ENCODE measurements around the gene NPRL2. TPM values are rescaled to one million over a fixed set of nuclear protein-coding genes. Genes with fewer than 3 reads are reported as not detected.
A peak's percentile ranks its signal among the peaks of the same experiment; 100 is the strongest.

NPRL2 gene
- 19.3 and 27.2 TPM in 2 replicates for total RNA-seq
- polyA plus RNA-seq = 21.4 and 26.2 TPM in 2 replicates
- 16.4 and 19.9 TPM in 2 replicates for polyA plus RNA-seq (2012)
- 43.3 and 48.3 TPM in 2 replicates for polyA minus RNA-seq (ENCODE audit: low replicate concordance)

DNA sequence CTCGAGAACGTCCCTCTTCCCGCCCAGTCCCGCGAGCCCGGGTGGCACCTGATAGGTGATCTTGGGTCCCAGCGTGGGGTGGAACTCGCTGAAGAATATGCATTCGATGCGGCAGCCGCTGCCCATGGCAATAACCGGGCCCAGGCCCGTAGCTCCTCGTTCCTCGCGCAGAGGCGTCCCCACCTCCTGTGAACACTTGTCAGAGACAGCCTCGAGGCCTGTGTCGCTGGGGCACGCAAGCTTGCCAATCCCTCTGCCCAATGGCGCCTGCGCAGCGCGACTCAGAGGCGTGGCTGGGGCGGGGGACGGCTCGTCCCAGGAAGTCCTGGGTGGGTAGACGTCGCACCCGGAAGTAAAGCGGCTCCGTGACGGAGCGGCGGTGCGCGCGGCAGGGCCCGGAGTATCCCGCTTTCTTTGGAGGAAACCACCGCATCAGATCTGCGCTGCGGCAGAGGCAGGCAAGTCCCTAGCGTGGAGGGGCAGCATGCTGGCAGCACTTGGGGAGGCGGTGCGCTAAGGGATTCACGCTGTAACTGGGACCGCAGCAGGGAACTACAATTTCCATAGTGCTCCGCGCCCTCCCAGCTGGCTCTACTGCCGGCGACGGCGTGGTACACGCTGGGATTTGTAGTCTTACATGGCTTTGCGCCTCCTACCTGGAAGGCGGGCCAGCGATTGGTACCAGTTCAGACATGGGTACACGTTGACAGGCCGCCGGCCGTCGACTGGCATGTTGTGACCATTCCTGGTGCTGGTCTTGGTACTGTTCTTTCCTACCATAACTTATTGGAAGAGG lies at the start of gene NPRL2, which contains the start of gene CYB561D2:
TSS of gene NPRL2 (minus strand) at position 249 of the 796 bp plus-strand sequence. CDS start at position 126, 123 bp downstream.
TSS of gene CYB561D2 (plus strand) at position 336 of the 796 bp plus-strand sequence. CDS start 572 bp downstream, outside the sequence.
- Histone ChIP-seq H3K4me1 (ENCODE audit: control insufficient read depth, extremely low read depth, insufficient read depth, low read length) (peaks cover 10% of the 10 kb centered on the region), H4K20me1 (ENCODE audit: control insufficient read depth, extremely low read depth, insufficient read depth, low read length) (no peaks in the 10 kb centered on the region), H2AFZ (ENCODE audit: low read length) (peak within 1 kb of the TSS; percentile 80), H3K9me3 (ENCODE audit: control insufficient read depth, insufficient read depth, low read depth, low read length) (no peaks in the 10 kb centered on the region), H3K27ac (ENCODE audit: insufficient read depth, low read length) (peak within 1 kb of the TSS; percentile 75), H3K27me3 (ENCODE audit: control insufficient read depth, insufficient read depth, low read length) (no peaks in the 10 kb centered on the region), H3K9ac (ENCODE audit: insufficient read depth, low read length) (peak within 1 kb of the TSS; percentile 61), H3K4me2 (ENCODE audit: extremely low read depth, insufficient read depth, low read length) (peak within 1 kb of the TSS; percentile 95), H3K79me2 (ENCODE audit: control insufficient read depth, insufficient read depth, low read length) (peaks cover 24% of the 10 kb centered on the region), H3K36me3 (ENCODE audit: control insufficient read depth, insufficient read depth, low read length) (peaks cover 19% of the 10 kb centered on the region), H3K4me3 (replicated peaks in 1 of 4; ENCODE audit: control extremely low read depth in 1 of 4, insufficient read depth in 1 of 4, low read depth in 3 of 4, low read length in 4 of 4) (peak within 1 kb of the TSS; percentile 72 to 87 (median 74))
- TF ChIP-seq EZH2 (IDR thresholded peaks at IDR 0.05; ENCODE audit: low read length, missing control alignments) = no peak
- no peak for TF ChIP-seq CTCF (conservative IDR thresholded peaks at IDR 0.05 in 1 of 2, IDR thresholded peaks at IDR 0.05 in 1 of 2; ENCODE audit: low read depth in 1 of 2, low read length in 2 of 2)
- DNase-seq (ENCODE audit: low read depth in 2 of 2) = peak; percentile 90 to 92

- Histone ChIP-seq H2AFZ (ENCODE audit: low read length) (no peak overlapping the region), H3K4me1 (ENCODE audit: control insufficient read depth, extremely low read depth, insufficient read depth, low read length) (no peaks in the 10 kb centered on the region), H3K36me3 (ENCODE audit: control insufficient read depth, insufficient read depth, low read length) (no peaks in the 10 kb centered on the region), H3K27ac (ENCODE audit: insufficient read depth, low read length) (no peak overlapping the region), H3K27me3 (ENCODE audit: control insufficient read depth, insufficient read depth, low read length) (peaks cover 5% of the 10 kb centered on the region), H3K4me2 (ENCODE audit: extremely low read depth, insufficient read depth, low read length) (no peak overlapping the region), H3K9me3 (ENCODE audit: control insufficient read depth, insufficient read depth, low read depth, low read length) (no peaks in the 10 kb centered on the region), H4K20me1 (ENCODE audit: control insufficient read depth, extremely low read depth, insufficient read depth, low read length) (no peaks in the 10 kb centered on the region), H3K79me2 (ENCODE audit: control insufficient read depth, insufficient read depth, low read length) (no peaks in the 10 kb centered on the region), H3K9ac (ENCODE audit: insufficient read depth, low read length) (no peak overlapping the region), H3K4me3 (replicated peaks in 1 of 4; ENCODE audit: control extremely low read depth in 1 of 4, insufficient read depth in 1 of 4, low read depth in 3 of 4, low read length in 4 of 4) (no peak overlapping the region)
- no peak for DNase-seq (ENCODE audit: low read depth in 2 of 2)
- no peak for TF ChIP-seq EZH2 (IDR thresholded peaks at IDR 0.05; ENCODE audit: low read length, missing control alignments)
- no peak for TF ChIP-seq CTCF (conservative IDR thresholded peaks at IDR 0.05 in 1 of 2, IDR thresholded peaks at IDR 0.05 in 1 of 2; ENCODE audit: low read depth in 1 of 2, low read length in 2 of 2)
Observed at GRCh38 chr3:50396502-50396901, 45.9 kb upstream of the NPRL2 start.

DNA sequence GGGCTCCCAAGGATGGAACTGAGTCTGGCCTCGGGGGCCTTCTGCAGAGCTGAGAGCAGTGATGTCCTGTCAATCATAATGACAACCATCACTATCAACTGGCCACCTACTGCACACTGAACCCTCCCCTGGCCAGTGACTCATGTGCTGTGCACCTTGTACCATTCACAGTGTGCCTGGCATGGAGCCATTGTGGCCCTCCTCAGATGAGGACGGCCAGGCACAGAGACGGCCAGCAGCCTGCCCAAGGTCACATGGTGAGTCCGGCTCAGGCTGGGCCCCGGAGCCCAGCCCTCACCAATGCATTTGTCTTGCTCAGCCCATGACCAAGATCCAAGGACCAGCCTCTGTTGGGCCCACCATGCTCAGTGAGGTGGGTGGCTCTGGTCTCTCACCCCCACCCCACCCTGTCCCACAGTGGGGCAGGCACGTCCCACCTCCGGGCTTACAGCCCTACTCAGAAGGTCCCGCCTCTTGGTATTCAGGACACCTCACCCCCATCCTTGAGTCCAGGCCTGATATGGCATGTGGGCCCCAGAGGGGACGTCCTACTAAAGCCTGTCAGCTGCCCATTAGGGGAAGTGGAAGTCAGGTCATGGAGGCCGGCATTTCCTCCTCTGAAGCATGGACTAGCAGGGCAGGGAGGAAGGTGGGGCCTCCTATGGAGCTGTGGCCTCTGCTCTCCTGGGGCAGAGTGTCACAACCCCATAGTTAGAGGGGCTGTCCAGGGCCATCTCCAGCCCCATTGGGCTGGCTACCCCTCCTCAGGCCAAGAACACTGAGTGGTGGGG lies 44.7 kb upstream of the NPRL2 start:
- DNase-seq (ENCODE audit: low read depth in 2 of 2) = no peak
- Histone ChIP-seq H3K4me1 (ENCODE audit: control insufficient read depth, extremely low read depth, insufficient read depth, low read length) (no peaks in the 10 kb centered on the region), H3K9me3 (ENCODE audit: control insufficient read depth, insufficient read depth, low read depth, low read length) (no peaks in the 10 kb centered on the region), H3K27me3 (ENCODE audit: control insufficient read depth, insufficient read depth, low read length) (peaks cover 2% of the 10 kb centered on the region), H3K36me3 (ENCODE audit: control insufficient read depth, insufficient read depth, low read length) (no peaks in the 10 kb centered on the region), H3K9ac (ENCODE audit: insufficient read depth, low read length) (no peak overlapping the region), H3K4me2 (ENCODE audit: extremely low read depth, insufficient read depth, low read length) (no peak overlapping the region), H2AFZ (ENCODE audit: low read length) (no peak overlapping the region), H3K4me3 (replicated peaks in 1 of 4; ENCODE audit: control extremely low read depth in 1 of 4, insufficient read depth in 1 of 4, low read depth in 3 of 4, low read length in 4 of 4) (no peak overlapping the region), H4K20me1 (ENCODE audit: control insufficient read depth, extremely low read depth, insufficient read depth, low read length) (no peaks in the 10 kb centered on the region), H3K27ac (ENCODE audit: insufficient read depth, low read length) (no peak overlapping the region), H3K79me2 (ENCODE audit: control insufficient read depth, insufficient read depth, low read length) (no peaks in the 10 kb centered on the region)
- TF ChIP-seq CTCF (conservative IDR thresholded peaks at IDR 0.05 in 1 of 2, IDR thresholded peaks at IDR 0.05 in 1 of 2; ENCODE audit: low read depth in 1 of 2, low read length in 2 of 2) = no peak
- TF ChIP-seq EZH2 (IDR thresholded peaks at IDR 0.05; ENCODE audit: low read length, missing control alignments) = no peak
